Endothelial cell of umbilical vein (primary cell): ENCODE results near the gene MAU2. TPM values are rescaled to one million over a fixed set of nuclear protein-coding genes. Genes with fewer than 3 reads are reported as not detected.

ENCODE experiments used
- BruUV-seq: library from RNA; stranded (reverse); fragments of 400-500 nt; replicated peaks from 2 replicates; lab custom pipeline; 2021; lab: Mats Ljungman, UMichigan
- CTCF ChIA-PET: fragments of 300-600, 350-600 bp; sonication (Branson Sonifier 250); formaldehyde crosslinking; loops from one replicate; lab custom pipeline; 2021; ENCODE audit warnings: antibody characterized with exemption, inconsistent platforms; lab: Charles Lee
- POLR2A ChIA-PET: fragments of 300-600, 350-600 bp; sonication (Branson Sonifier 250); formaldehyde crosslinking; loops from one replicate; lab custom pipeline; 2021; ENCODE audit warnings: antibody characterized with exemption, inconsistent platforms; lab: Charles Lee
- DNase-seq: peaks from one replicate; pipeline ENCODE4 v3.0.0-alpha.2; 2011; ENCODE audit warnings: low read depth, low spot score
- FAIRE-seq: peaks from 2 replicates; lab custom pipeline; 2011; peaks lifted over from hg19 to GRCh38; lab: Jason Lieb, UNC
- H2AFZ ChIP-seq: 2 replicates; pipeline ENCODE4 v1.6.0; 2012; ENCODE audit warnings: low read depth, low read length, control low read depth, inconsistent platforms
- H3K27ac ChIP-seq: 2 replicates; pipeline ENCODE4 v1.5.1; 2011; ENCODE audit warnings: low read depth, mild to moderate bottlenecking, control low read depth, low read length, moderate library complexity; ENCODE audit not compliant: insufficient read depth
- H3K27me3 ChIP-seq, 2 experiments: 2 replicates each; pipeline versions ENCODE4 v1.6.0 to v1.6.1; 2011; ENCODE audit warnings: low read length in 2 of 2, mixed read lengths in 1 of 2; ENCODE audit not compliant: control insufficient read depth in 2 of 2, insufficient read depth in 2 of 2
- H3K36me3 ChIP-seq, 2 experiments: 2 replicates in 1 of 2; 3 replicates in 1 of 2; pipeline ENCODE4 v1.5.1; 2011; ENCODE audit warnings: low read length in 2 of 2, mild to moderate bottlenecking in 1 of 2, moderate library complexity in 1 of 2; ENCODE audit not compliant: control insufficient read depth in 2 of 2, insufficient read depth in 2 of 2; ENCODE audit errors: extremely low read depth in 1 of 2
- H3K4me1 ChIP-seq: 3 replicates; pipeline ENCODE4 v1.5.1; 2011; ENCODE audit warnings: mild to moderate bottlenecking, low read length; ENCODE audit not compliant: control insufficient read depth, insufficient read depth; ENCODE audit errors: extremely low read depth
- H3K4me2 ChIP-seq: 2 replicates; pipeline ENCODE4 v1.6.1; 2011; ENCODE audit warnings: low read length, control low read depth, mixed read lengths; ENCODE audit not compliant: insufficient read depth
- H3K4me3 ChIP-seq, 3 experiments: fragments of 200-600 bp in 1 of 3; sonication (generic), shearing (Covaris generic) in 1 of 3; replicated peaks in 1 of 3; 2 replicates each; pipeline ENCODE4 v1.5.1; 2011 to 2016; ENCODE audit warnings: control low read depth in 3 of 3, low read length in 3 of 3, mild to moderate bottlenecking in 2 of 3, inconsistent platforms in 1 of 3, low read depth in 1 of 3, moderate library complexity in 1 of 3; ENCODE audit not compliant: insufficient read depth in 1 of 3
- H3K79me2 ChIP-seq: 2 replicates; pipeline ENCODE4 v1.6.0; 2012; ENCODE audit warnings: low read length, inconsistent platforms; ENCODE audit not compliant: control insufficient read depth, insufficient read depth
- H3K9ac ChIP-seq: replicated peaks from 2 replicates; pipeline ENCODE3; 2011; ENCODE audit warnings: low read length, control low read depth; ENCODE audit not compliant: insufficient read depth; ENCODE audit errors: extremely low read depth
- H3K9me1 ChIP-seq: replicated peaks from 3 replicates; pipeline ENCODE4 v1.6.0; 2011; ENCODE audit warnings: mild to moderate bottlenecking, low read length; ENCODE audit not compliant: control insufficient read depth, insufficient read depth; ENCODE audit errors: extremely low read depth
- H3K9me3 ChIP-seq: replicated peaks from 2 replicates; pipeline ENCODE4 v1.5.1; 2012; ENCODE audit warnings: low read length, inconsistent platforms; ENCODE audit not compliant: control insufficient read depth, insufficient read depth
- H4K20me1 ChIP-seq: replicated peaks from 2 replicates; pipeline ENCODE3; 2011; ENCODE audit warnings: mild to moderate bottlenecking, low read length; ENCODE audit not compliant: control insufficient read depth, insufficient read depth; ENCODE audit errors: extremely low read depth
- FOS ChIP-seq: IDR thresholded peaks from 2 replicates; pipeline ENCODE4 v1.6.1; 2011; ENCODE audit warnings: mild to moderate bottlenecking, low read length, moderate library complexity, borderline replicate concordance; ENCODE audit not compliant: insufficient read depth
- GATA2 ChIP-seq: IDR thresholded peaks from 2 replicates; pipeline ENCODE4 v1.7.0; 2011; ENCODE audit warnings: low read depth, mild to moderate bottlenecking, moderate library complexity, mixed read lengths, low read length; ENCODE audit not compliant: insufficient read length, insufficient read depth
- POLR2AphosphoS5 ChIP-seq: IDR thresholded peaks from 2 replicates; pipeline ENCODE4 v1.6.1; 2012; ENCODE audit warnings: low read depth, mild to moderate bottlenecking, control low read depth, low read length, moderate library complexity; ENCODE audit not compliant: insufficient read depth
- dilution Hi-C: fragments of 300-500 bp; cut with MboI; formaldehyde crosslinking; loops from one replicate; pipeline ENCODE4 v1.15.0; 2019; ENCODE audit warnings: low sequenced_read_pairs; ENCODE audit not compliant: extremely low pct_ligation_motif_present
- intact Hi-C: fragments of 100-400 bp; cut with micrococcal nuclease; formaldehyde crosslinking; loops from one replicate; pipeline ENCODE4 v1.10.0; 2022
- polyA plus RNA-seq, 4 experiments: library from polyadenylated mRNA; depleted of rRNA in 3 of 4; stranded (reverse) in 3 of 4; unstranded in 1 of 4; fragments of >200 nt; gene quantifications; 2 replicates each; pipeline versions ENCODE4 v1.2.1 to v1.2.3, GENCODE V29; 2011 to 2012; ENCODE audit warnings: missing spikeins in 1 of 4
- total RNA-seq: library from RNA; stranded (reverse); gene quantifications from 2 replicates; pipeline ENCODE4 v1.2.3, GENCODE V29; 2021

MAU2 gene
- total and polyA plus RNA-seq, 2 donors (not counting 3 experiments of a cell fraction or from before 2014, with no cell fraction given): 36.9 to 70.0 TPM

DNA sequence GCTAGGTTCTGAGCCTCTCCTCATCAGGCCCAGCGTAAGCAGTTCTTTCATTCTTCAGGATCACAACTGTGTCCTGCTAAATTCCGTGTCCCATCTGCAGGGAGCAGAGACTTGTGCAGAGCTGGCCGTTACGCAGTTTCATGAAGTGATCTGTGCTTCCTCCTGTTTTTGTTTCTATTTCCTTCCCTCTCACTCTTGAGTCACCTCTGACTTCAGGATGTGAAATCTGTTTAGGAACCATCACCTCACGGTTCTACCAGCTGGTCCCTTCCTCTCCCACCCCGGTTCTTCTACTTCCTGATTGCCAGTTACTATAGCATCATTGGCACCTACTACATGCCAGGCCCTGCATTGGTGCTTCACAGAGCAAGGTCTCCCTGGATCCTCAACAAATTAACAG lies 8.5 kb downstream of the MAU2 start:
- ChIA-PET CTCF (interaction anchor here (0.9 to 2.8 kb wide), 2 partner anchors 14 to 160 kb away, joined by 3 to 22 read pairs; no protein-coding TSS in a partner anchor), POLR2A (no interaction called here)
- Histone ChIP-seq H3K36me3 (peaks cover 7 to 29% of the 10 kb centered on the region in 2 experiments), H3K27ac (peak overlapping the region; percentile 21), H3K4me3 (no peak overlapping the region), H3K9me3 (no peaks in the 10 kb centered on the region), H4K20me1 (no peaks in the 10 kb centered on the region), H3K9ac (no peak overlapping the region), H3K9me1 (no peaks in the 10 kb centered on the region), H3K4me2 (peak overlapping the region; percentile 59), H3K4me1 (peaks cover 11% of the 10 kb centered on the region), H2AFZ (no peak overlapping the region), H3K79me2 (peaks cover 34% of the 10 kb centered on the region), H3K27me3 (no peaks in the 10 kb centered on the region)
- FAIRE-seq: peak; percentile 95
- peak; percentile 45 for TF ChIP-seq FOS
- TF ChIP-seq POLR2AphosphoS5: no peak
- TF ChIP-seq GATA2: no peak
- no TSS peak for BruUV-seq
- peak; percentile 44 for DNase-seq
- dilution Hi-C loops: no loop called here
- intact Hi-C loops: no loop called here

DNA sequence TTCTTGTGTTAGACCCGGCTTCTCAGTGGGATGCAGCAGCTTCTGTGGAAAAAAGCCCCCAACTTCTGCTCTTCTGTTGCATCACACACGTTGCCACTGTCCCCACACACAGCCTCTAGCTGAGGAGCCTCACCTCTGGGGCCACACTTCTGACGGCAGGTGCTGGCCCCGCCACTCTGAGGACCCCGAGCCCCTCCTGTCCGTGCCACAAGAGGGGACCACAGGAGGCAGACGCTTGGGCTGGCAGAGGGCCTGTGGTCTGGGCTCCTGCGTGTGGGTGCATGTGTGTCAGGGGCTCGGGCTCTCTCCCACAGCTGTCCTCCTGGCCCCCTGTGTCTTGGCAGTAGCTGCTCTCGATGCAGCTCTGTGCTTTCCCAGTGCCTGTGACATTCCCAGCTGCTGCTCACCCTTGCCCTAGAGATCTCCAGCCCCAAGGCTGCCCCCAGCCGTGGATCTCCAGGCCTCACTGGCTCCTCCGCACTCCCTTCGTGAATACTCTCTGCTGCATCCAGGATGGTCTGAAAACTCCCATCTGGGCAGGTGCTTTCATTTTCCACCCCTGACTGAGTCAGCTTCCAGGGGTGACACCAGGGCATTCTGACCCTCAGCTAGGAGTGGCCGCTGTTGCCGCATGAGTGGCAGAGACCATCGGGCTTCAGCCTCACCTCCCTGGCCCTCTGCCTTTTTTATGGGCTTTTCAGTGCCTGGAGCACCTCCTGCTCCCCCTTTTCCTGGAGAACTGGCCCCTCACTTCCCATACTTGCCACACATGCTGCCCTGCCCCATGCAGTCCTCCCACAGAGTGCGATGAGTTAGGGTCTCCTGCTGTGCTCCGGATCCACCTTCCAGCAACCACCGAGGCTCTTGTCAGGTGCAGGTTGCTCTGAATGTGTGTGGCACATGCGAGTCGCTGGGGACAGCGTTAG lies 13.7 kb downstream of the MAU2 start:
- no TSS peak for BruUV-seq

More for the DNA sequence above, 13.7 kb downstream of the MAU2 start:
- DNase-seq (no peak), FAIRE-seq (no peak)
- Histone ChIP-seq H3K9ac (no peak overlapping the region), H3K4me1 (peaks cover 2% of the 10 kb centered on the region), H3K4me2 (no peak overlapping the region), H3K79me2 (peaks cover 7% of the 10 kb centered on the region), H2AFZ (no peak overlapping the region), H3K27me3 (no peaks in the 10 kb centered on the region), H3K9me1 (no peaks in the 10 kb centered on the region), H3K36me3 (peaks cover 8 to 52% of the 10 kb centered on the region in 2 experiments), H4K20me1 (no peaks in the 10 kb centered on the region), H3K27ac (no peak overlapping the region), H3K4me3 (no peak overlapping the region), H3K9me3 (no peaks in the 10 kb centered on the region)
- intact Hi-C loops: no loop called here
- ChIA-PET POLR2A (no interaction called here), CTCF (interaction anchor here (2.8 kb wide), 1 partner anchor 9 kb away, joined by 29 read pairs; no protein-coding TSS in a partner anchor)
- dilution Hi-C loops: no loop called here
- TF ChIP-seq FOS: no peak
